ENCODE data around the gene MAN1C1.
A peak's percentile ranks its signal among the peaks of the same experiment; 100 is the strongest.

The MAN1C1 gene

GRCh38 chr1:25784575-25785051 is 168.0 kb downstream of the MAN1C1 start:
- no peak for DNase-seq (ENCODE audit: low spot score)

- DNase-seq (ENCODE audit: low spot score), result no peak
These were observed 168.9 kb downstream of the MAN1C1 start for GRCh38 chr1:25785333-25786067.

DNA sequence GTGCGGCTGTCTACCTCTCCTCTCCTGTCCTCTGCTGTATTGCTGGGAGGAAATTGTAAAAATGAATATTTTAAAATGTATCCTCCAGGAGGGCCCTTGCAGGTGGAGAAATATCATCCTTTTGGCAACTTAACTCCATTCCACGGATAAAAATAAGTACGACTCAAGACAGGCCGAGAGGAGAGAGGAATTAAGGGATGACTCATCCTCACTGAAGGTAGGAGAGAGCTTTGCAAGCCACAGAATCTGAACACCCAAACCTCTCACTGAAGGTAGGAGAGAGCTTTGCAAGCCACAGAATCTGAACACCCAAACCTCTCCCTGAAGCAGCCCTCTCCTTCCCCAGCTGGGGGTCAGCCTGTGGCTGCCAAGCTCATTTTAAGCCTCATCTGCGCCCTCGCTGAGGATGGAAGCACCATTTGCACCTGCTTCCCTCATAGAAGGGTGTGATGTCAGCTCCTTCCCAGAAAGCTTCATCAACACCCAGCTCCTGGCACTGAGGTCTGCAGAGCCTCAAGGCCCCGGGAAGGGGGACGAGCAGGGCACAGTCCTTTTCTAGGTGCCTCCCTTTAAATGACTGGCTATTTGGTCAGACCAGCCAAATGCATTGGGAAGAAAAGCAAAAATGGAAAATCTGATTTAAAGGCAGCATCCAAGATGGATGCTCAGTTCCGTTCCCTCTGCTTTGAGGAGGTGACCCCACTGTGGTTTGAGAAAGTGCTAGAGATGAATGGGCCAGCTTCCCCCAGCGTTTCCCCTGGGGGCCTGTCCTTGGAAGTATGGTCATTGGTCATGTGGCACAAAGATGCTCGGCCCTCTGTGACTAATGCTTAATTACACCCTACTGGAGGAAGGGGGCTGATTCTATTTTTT is 170.5 kb downstream of the MAN1C1 start:
- DNase-seq (ENCODE audit: low spot score), result no peak

- no peak for DNase-seq (ENCODE audit: low spot score)
These were observed 171.2 kb downstream of the MAN1C1 start for GRCh38 chr1:25787760-25788166.

DNA sequence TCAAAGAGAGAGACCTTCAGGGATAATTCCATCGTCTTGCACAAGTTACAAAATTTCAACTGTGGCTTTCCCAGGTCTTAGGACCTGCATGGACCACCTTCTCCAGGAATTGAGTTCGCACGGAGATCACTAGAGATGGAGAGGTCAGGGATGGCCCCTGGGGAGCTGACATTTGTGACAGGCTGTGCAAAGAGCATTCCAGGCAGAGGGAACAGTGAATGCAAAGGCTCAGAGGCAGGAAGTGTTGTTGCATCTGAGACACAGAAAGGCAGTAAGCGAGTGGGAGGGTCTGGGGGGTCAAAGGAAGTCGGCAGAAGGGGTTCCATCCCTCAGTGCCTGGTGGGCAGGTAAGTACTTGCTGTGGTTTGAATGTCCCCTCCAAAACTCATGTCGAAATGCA is 173.9 kb downstream of the MAN1C1 start:
- DNase-seq (ENCODE audit: low spot score), result no peak

DNA sequence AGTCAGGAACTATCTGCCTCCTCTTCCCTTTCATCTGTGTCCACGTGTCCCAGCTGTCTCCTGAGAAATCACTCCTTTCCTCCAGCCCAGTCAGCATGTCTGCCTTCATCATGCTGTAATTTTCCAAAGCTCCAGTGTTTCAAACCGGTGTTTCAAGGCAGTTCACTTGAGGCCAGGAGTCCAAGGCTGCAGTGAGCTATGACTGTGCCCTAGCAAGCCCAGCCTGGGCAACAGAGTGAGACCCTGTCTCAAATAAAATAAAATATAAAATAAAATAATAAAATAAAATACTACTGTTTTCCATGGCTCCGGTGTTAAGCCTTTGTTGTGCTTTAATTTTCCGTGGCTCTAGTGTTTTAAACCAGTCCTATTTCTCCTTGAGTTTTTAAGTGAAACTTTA is 175.5 kb downstream of the MAN1C1 start:
- DNase-seq (ENCODE audit: low spot score), result no peak

DNA sequence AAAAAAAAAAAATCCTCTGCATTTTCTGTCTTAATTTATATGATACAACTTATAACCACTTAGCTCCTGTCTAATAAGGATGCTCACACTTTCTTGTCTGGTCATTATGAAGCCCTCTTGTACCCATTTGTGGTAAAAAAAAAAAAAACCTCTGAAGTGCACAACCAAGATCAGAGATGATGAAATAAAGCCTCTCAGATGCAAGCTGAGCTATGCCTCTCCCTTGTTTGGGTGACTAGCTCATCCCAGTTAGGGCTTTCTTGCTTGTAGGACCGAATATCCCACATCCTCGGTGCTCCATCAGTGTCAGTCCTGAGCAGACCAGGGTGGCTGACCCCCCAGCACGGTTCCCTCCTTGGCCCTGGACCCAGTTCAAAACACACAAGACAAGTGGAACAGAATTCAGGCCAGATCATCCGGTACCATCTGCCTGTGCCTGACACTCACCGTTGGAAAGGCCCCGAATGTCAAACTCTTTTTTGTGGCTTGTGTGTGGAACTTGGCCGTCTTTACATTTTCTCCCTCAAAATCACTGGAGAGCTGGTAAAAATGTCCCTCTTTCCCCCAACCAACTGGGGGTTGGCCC is 177.1 kb downstream of the MAN1C1 start:
- no peak for DNase-seq (ENCODE audit: low spot score)

DNA sequence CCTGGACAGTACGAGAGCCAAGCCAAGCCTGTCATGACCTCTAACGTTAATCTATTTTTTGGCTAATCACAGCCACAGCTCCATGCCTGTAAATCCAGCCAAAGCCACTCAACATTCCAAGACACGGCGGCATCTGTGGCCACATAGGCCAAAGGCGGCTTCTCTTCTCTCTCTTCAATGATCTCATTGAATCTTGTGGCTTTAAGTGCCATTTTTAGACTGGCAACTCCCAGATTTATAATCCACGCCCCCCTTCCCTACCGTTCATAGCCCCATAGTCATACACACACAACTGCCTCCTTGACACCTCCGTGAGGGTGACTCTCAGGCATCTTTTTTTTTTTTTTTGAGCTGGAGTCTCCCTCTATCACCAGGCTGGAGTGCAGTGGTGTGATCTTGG is 177.7 kb downstream of the MAN1C1 start:
- DNase-seq (ENCODE audit: low spot score), result no peak

GRCh38 chr1:25795211-25795610 is 178.6 kb downstream of the MAN1C1 start:
- DNase-seq (ENCODE audit: low spot score), result no peak

DNA sequence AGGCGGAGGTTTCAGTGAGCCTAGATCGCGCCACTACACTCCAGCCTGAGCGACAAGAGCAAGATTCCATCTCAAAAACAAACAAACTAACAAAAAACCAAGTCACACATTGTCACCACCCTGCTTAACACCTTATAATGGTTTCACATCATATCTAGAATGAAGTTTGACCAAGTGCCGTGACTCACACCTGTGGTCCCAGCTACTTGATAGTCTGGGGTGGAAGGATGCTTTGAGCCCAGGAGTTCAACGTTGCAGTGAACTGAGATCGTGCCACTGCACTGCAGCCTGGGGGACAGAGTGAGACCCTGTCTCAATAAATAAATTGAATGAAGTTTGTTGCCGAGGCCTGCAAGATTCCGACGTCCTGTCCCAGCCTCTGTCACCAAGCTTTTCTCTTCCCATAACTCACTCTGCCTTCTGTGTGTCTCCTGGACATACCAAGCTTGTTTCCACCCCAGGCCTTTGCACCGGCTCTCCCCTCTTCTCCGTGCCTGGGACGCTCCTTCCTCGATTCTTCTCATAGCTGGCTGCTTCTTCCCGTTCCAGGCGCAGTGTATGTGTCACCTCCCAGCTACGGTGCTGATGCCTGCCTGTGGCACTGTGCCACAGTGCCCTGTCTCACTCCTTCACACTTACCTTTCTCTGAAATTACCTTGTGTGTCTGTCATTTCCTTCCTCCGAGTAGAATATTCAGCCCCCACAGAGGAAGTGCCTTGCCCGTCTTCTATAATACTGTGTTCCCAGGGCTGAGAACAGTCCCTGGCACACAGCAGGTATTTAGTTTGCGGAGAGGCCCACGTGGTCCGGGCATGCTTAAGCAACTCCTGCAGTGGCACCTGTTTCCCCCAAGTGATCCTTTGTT is 179.6 kb downstream of the MAN1C1 start:
- no peak for DNase-seq (ENCODE audit: low spot score)

GRCh38 chr1:25796811-25797458 is 180.3 kb downstream of the MAN1C1 start:
- DNase-seq (ENCODE audit: low spot score), result peak; percentile 83

GRCh38 chr1:25797939-25798338 is 181.3 kb downstream of the MAN1C1 start:
- peak; percentile 92 for DNase-seq (ENCODE audit: low spot score)

- no peak for DNase-seq (ENCODE audit: low spot score)
These were observed 182.2 kb downstream of the MAN1C1 start for GRCh38 chr1:25798666-25799351.

DNA sequence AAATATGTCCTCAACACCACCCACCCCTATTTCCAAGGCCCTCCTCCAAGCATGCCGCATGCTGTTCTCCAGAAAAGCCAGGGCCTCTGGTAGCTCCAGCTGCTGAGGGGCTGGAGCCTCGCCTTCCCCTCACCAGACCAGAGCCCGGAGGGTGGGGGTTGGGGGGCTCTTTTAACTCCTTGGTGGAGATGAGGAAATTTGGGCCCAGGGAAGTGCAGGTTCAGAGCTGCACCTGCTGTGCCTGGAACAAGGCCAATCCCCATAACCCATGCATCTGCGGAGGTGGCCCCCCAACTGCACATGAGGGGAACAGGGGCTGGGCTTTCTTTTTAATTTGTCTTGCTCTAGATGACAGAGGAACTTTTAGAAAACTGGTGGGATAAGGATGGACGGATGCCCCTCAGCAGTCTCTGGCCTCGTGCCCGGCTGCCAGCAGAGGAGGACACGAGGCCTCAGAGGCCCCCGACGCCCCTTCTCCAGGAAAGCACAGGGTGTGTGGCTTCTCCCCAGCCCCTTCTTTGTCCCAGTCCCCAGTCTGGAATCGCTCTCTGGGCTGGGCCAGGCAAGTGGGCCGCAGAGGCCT is 182.9 kb downstream of the MAN1C1 start:
- DNase-seq (ENCODE audit: low spot score), result no peak

GRCh38 chr1:25799935-25800702 is 183.5 kb downstream of the MAN1C1 start, which contains the start of gene SELENON:
Gene SELENON, plus strand, starts transcription at chr1:25800193. Its CDS starts 38 bp downstream, at chr1:25800231.
- DNase-seq (ENCODE audit: low spot score), result peak; percentile 79

- DNase-seq (ENCODE audit: low spot score), result no peak
These were observed 184.2 kb downstream of the MAN1C1 start for GRCh38 chr1:25800703-25801377.

DNA sequence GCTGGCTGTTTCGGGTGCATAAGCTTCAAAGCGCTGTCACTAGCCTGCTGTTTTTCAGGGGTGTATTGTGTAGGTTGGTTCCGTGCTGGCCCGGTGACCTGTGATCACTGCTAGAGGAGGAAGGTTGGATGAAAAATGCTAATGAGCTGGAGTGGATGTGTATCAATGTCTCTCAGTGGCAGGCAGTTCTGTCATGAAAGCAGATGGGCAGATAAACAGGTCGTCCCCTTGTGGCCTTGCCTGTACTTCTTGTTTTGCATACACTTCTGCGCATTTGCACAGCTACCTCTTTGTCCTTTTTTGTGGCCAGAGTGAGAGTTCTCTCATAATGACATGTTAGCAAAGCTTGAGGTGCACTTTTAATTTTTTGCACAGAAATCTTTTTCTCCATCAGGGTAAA is 186.3 kb downstream of the MAN1C1 start:
- no peak for DNase-seq (ENCODE audit: low spot score)

- no peak for DNase-seq (ENCODE audit: low spot score)
These were observed 186.8 kb downstream of the MAN1C1 start for GRCh38 chr1:25803368-25803767.

Data from HuH-7.5 (cell line).